ENCODE measurements around the gene ZNF442.
"Not testable (repeated sequence)": the region's sequence is repeated elsewhere in the genome, so short reads cannot be mapped to it uniquely, and the experiment has no call there.

The ZNF442 gene

DNA sequence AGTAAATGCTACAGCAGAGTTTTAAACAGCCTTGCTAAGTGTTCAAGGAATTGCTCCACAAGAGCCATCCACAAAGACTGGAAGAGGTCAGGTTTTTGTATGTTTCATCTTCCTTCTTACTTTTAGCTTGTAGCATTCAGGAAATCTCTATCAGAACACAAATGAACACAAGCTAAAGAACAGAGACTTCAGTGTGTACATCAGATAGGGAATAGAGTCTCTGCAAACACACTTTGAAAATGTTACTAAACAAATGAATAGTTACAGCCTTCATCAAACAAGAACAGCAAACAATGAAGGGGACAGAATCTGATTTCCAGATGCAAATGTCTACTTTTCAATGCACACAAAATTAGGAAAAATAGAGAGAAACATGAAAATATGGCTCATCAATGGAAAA lies 39.8 kb downstream of the ZNF442 start:
- DNase-seq = no peak

- DNase-seq = no peak
These were observed 46.6 kb downstream of the ZNF442 start for GRCh38 chr19:12318782-12319413.

DNA sequence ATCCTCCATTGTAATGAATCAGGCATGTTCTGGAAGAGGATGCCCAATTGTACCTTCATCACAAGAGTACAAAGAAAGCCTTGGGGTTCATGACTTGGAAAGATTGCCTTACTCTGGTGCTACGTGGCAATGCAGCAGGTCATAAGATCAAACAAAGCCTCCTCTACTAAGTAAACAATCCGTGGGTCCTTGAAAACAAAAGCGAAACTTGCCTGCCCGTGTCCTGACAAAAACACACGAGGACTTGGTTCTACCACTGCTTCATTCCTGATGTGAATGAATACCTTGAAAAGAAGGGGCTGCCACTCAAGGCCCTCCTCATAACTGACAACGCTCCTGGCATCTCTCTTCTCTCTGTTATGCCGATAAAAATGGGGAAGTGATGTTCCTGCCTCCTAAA lies 50.9 kb downstream of the ZNF442 start:
- DNase-seq = no peak

DNA sequence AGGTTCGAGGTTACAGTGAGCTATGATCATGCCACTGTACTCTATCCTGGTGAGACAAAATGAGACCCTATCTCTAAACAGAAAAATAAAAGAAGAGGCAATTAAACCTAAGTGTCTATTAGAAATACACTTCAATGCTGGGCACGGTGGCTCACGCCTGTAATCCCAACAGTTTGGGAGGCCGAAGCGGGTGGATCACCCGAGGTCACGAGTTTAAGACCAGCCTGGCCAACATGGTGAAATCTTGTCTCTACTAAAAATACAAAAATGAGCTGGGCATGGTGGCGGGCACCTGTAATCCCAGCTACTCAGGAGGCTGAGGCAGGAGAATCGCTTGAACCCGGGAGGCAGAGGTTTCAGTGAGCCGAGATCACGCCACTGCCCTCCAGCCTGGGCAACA lies 56.6 kb downstream of the ZNF442 start:
- not testable (repeated sequence) for DNase-seq

Measured in NCI-H82 (cell line).